ENCODE measurements around the gene PHF21A.

PHF21A gene

DNA sequence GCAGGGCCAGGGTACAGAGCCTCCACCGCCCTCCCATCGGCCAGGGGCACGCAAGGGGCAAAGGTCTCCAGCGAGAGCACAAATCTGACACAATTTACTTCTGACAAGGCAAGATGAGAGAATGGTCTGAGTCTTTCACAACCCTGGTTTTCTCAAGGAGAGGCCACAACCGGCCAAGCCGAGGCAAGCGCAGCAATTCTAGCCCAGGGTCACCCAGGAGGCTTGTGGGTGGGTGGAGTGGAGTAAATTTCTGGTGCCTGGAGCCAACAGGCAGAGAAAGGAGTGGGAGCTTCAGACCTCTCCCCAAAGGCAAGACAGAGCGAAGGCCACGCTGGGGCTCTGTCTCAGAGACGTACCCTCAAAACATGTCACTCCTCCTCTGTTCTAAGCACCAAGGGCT is 189.5 kb downstream of the PHF21A start:
- DNase-seq (ENCODE audit: low read depth, low spot score): no peak
- Histone ChIP-seq H3K9ac (ENCODE audit: insufficient read length, low read depth) (no peak overlapping the region), H3K27me3 (ENCODE audit: insufficient read depth, insufficient read length) (no peaks in the 10 kb centered on the region), H3K4me3 (ENCODE audit: insufficient read length, low read depth) (no peak overlapping the region), H3K9me3 (ENCODE audit: insufficient read depth, low read length) (no peaks in the 10 kb centered on the region), H3K4me1 (ENCODE audit: insufficient read depth, insufficient read length) (peaks cover 20% of the 10 kb centered on the region), H3K36me3 (ENCODE audit: insufficient read depth, insufficient read length, low read length) (peaks cover 67% of the 10 kb centered on the region)
- TF ChIP-seq ZNF274 (IDR thresholded peaks at IDR 0.05; ENCODE audit: low read depth, low read length) (no peak), SUZ12 (IDR thresholded peaks at IDR 0.05; ENCODE audit: extremely low read depth, insufficient read depth, insufficient read length) (no peak), YY1 (IDR thresholded peaks at IDR 0.05; ENCODE audit: insufficient read depth, insufficient read length) (no peak)

DNA sequence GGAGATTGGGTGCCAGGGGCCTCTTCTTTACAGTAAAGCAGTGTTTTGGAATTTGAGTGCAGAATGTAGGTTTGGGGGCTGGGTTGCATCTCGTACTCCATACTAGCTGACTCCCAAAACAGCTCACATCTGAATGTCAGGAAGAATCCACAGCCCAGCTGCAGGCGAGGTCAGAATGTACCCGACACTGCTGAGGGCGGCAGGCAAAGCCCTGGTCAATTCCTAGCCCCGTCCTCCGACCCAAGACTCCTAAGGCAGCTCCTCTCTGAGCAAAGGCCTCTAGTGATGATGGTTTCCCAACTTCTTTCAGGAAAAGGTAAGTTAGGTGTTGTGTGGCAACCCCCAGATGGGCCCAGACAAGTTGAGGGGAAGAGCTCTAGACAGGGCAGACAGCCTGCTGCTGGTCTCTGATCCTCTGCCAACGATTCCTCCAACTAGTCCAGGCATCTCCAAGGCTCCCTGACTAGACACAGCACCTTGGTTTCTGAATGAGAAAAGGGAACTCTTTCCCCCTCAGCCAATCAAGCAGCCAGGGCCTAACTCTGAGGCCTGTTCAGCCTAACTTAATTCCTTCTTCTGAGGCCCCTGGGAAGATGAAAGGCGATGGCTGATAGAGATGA is 190.2 kb downstream of the PHF21A start:
- Histone ChIP-seq H3K4me1 (ENCODE audit: insufficient read depth, insufficient read length) (peaks cover 20% of the 10 kb centered on the region), H3K9ac (ENCODE audit: insufficient read length, low read depth) (no peak overlapping the region), H3K27me3 (ENCODE audit: insufficient read depth, insufficient read length) (no peaks in the 10 kb centered on the region), H3K36me3 (ENCODE audit: insufficient read depth, insufficient read length, low read length) (peaks cover 71% of the 10 kb centered on the region), H3K9me3 (ENCODE audit: insufficient read depth, low read length) (no peaks in the 10 kb centered on the region), H3K4me3 (ENCODE audit: insufficient read length, low read depth) (no peak overlapping the region)
- DNase-seq (ENCODE audit: low read depth, low spot score): no peak
- TF ChIP-seq SUZ12 (IDR thresholded peaks at IDR 0.05; ENCODE audit: extremely low read depth, insufficient read depth, insufficient read length) (no peak), YY1 (IDR thresholded peaks at IDR 0.05; ENCODE audit: insufficient read depth, insufficient read length) (no peak), ZNF274 (IDR thresholded peaks at IDR 0.05; ENCODE audit: low read depth, low read length) (no peak)

- Histone ChIP-seq H3K4me3 (ENCODE audit: insufficient read length, low read depth) (no peak overlapping the region), H3K4me1 (ENCODE audit: insufficient read depth, insufficient read length) (peaks cover 19% of the 10 kb centered on the region)
- TF ChIP-seq YY1 (IDR thresholded peaks at IDR 0.05; ENCODE audit: insufficient read depth, insufficient read length) (no peak), SUZ12 (IDR thresholded peaks at IDR 0.05; ENCODE audit: extremely low read depth, insufficient read depth, insufficient read length) (no peak), ZNF274 (IDR thresholded peaks at IDR 0.05; ENCODE audit: low read depth, low read length) (no peak)
Observed at GRCh38 chr11:45930031-45930794, 191.0 kb downstream of the PHF21A start.

DNA sequence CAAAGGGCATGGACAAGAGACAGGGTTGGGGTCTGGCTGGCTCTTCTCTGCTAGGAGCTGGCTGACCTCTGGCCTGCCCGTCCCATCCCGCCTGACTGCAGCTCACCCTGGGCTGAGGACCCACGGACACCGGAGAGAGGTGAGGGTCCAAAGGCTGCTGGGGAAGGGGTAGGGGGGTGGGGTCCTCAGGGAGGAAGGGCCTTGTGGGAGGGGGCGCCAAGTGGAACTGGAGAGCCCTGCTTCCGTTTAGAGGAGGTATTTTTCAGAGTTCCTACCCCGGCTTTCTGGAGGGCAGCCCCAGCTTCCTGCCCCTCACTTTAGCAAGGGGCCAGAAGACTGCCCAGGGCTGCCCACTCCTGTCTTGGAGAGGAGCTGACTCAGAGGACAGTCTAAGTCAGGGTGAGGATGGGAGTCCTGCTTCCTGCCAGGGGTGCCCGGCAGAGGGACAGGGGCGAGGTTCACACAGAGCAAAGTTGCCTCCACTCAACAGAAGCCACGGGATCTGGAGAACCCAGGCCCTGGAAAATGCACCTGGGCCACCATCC is 191.7 kb downstream of the PHF21A start:
- Histone ChIP-seq H3K27me3 (ENCODE audit: insufficient read depth, insufficient read length) (no peaks in the 10 kb centered on the region), H3K36me3 (ENCODE audit: insufficient read depth, insufficient read length, low read length) (peaks cover 58% of the 10 kb centered on the region), H3K4me3 (ENCODE audit: insufficient read length, low read depth) (no peak overlapping the region), H3K4me1 (ENCODE audit: insufficient read depth, insufficient read length) (peaks cover 13% of the 10 kb centered on the region), H3K9ac (ENCODE audit: insufficient read length, low read depth) (no peak overlapping the region), H3K9me3 (ENCODE audit: insufficient read depth, low read length) (no peaks in the 10 kb centered on the region)
- TF ChIP-seq ZNF274 (IDR thresholded peaks at IDR 0.05; ENCODE audit: low read depth, low read length) (no peak), SUZ12 (IDR thresholded peaks at IDR 0.05; ENCODE audit: extremely low read depth, insufficient read depth, insufficient read length) (no peak), YY1 (IDR thresholded peaks at IDR 0.05; ENCODE audit: insufficient read depth, insufficient read length) (no peak)
- DNase-seq (ENCODE audit: low read depth, low spot score): no peak

More at GRCh38 chr11:45930031-45930794, 191.0 kb downstream of the PHF21A start:
- no peak for DNase-seq (ENCODE audit: low read depth, low spot score)
- Histone ChIP-seq H3K36me3 (ENCODE audit: insufficient read depth, insufficient read length, low read length) (peaks cover 64% of the 10 kb centered on the region), H3K9me3 (ENCODE audit: insufficient read depth, low read length) (no peaks in the 10 kb centered on the region), H3K27me3 (ENCODE audit: insufficient read depth, insufficient read length) (no peaks in the 10 kb centered on the region), H3K9ac (ENCODE audit: insufficient read length, low read depth) (no peak overlapping the region)

GRCh38 chr11:45928535-45929215 is 192.6 kb downstream of the PHF21A start:
- Histone ChIP-seq H3K27me3 (ENCODE audit: insufficient read depth, insufficient read length) (no peaks in the 10 kb centered on the region), H3K4me3 (ENCODE audit: insufficient read length, low read depth) (no peak overlapping the region), H3K4me1 (ENCODE audit: insufficient read depth, insufficient read length) (peaks cover 7% of the 10 kb centered on the region), H3K9ac (ENCODE audit: insufficient read length, low read depth) (no peak overlapping the region), H3K9me3 (ENCODE audit: insufficient read depth, low read length) (no peaks in the 10 kb centered on the region), H3K36me3 (ENCODE audit: insufficient read depth, insufficient read length, low read length) (peaks cover 50% of the 10 kb centered on the region)
- DNase-seq (ENCODE audit: low read depth, low spot score): no peak
- TF ChIP-seq SUZ12 (IDR thresholded peaks at IDR 0.05; ENCODE audit: extremely low read depth, insufficient read depth, insufficient read length) (no peak), ZNF274 (IDR thresholded peaks at IDR 0.05; ENCODE audit: low read depth, low read length) (no peak), YY1 (IDR thresholded peaks at IDR 0.05; ENCODE audit: insufficient read depth, insufficient read length) (no peak)

- Histone ChIP-seq H3K4me1 (ENCODE audit: insufficient read depth, insufficient read length) (peaks cover 11% of the 10 kb centered on the region), H3K36me3 (ENCODE audit: insufficient read depth, insufficient read length, low read length) (peaks cover 42% of the 10 kb centered on the region)
Observed at GRCh38 chr11:45927684-45928413, 193.4 kb downstream of the PHF21A start.

More at GRCh38 chr11:45927684-45928413, 193.4 kb downstream of the PHF21A start:
- Histone ChIP-seq H3K4me3 (ENCODE audit: insufficient read length, low read depth) (no peak overlapping the region), H3K27me3 (ENCODE audit: insufficient read depth, insufficient read length) (peaks cover 7% of the 10 kb centered on the region), H3K9ac (ENCODE audit: insufficient read length, low read depth) (no peak overlapping the region), H3K9me3 (ENCODE audit: insufficient read depth, low read length) (no peaks in the 10 kb centered on the region)
- TF ChIP-seq SUZ12 (IDR thresholded peaks at IDR 0.05; ENCODE audit: extremely low read depth, insufficient read depth, insufficient read length) (no peak), YY1 (IDR thresholded peaks at IDR 0.05; ENCODE audit: insufficient read depth, insufficient read length) (no peak), ZNF274 (IDR thresholded peaks at IDR 0.05; ENCODE audit: low read depth, low read length) (no peak)
- DNase-seq (ENCODE audit: low read depth, low spot score): no peak
